Heart left ventricle (tissue), 16 donors: Measurements from ENCODE around the gene CCDC88B. TPM values are rescaled to one million over a fixed set of nuclear protein-coding genes. Genes with fewer than 3 reads are reported as not detected.

Experiments used
- ATAC-seq, 4 donors: fragments of 200-7000 bp; cut with Tn5 transposase; one replicate each; pipeline ENCODE4 v1.9.1; 2020 to 2022; ENCODE audit warnings: moderate library complexity in 4 of 4, mild to moderate bottlenecking in 3 of 4, moderate number of reproducible peaks in 1 of 4
- DNase-seq, 5 donors: peaks; one replicate each; pipeline ENCODE4 v3.0.0-alpha.2; 2020
- H3K27ac ChIP-seq, 12 donors: fragments of 200-600 bp; sonication (generic) in 4 of 12; one replicate each; pipeline versions ENCODE4 v1.5.0 to v1.8.0; 2016 to 2022; ENCODE audit warnings: mild to moderate bottlenecking in 2 of 12
- H3K27me3 ChIP-seq, 9 donors: fragments of 200-600 bp; sonication (generic) in 2 of 9; one replicate each; pipeline versions ENCODE4 v1.5.1 to v1.8.0; 2016 to 2022; ENCODE audit warnings: mild to moderate bottlenecking in 3 of 9
- H3K36me3 ChIP-seq, 9 donors: fragments of 200-600 bp; sonication (generic) in 2 of 9; one replicate each; pipeline versions ENCODE4 v1.5.0 to v1.8.0; 2018 to 2022; ENCODE audit warnings: mild to moderate bottlenecking in 2 of 9
- H3K4me1 ChIP-seq, 12 donors: fragments of 200-600 bp; sonication (generic) in 4 of 12; one replicate each; pipeline versions ENCODE4 v1.5.0 to v1.8.0; 2016 to 2022; ENCODE audit warnings: mild to moderate bottlenecking in 3 of 12
- H3K4me3 ChIP-seq, 12 donors: fragments of 200-600 bp; sonication (generic) in 4 of 12; one replicate each; pipeline versions ENCODE4 v1.5.0 to v1.8.0; 2017 to 2022; ENCODE audit warnings: mild to moderate bottlenecking in 9 of 12, moderate library complexity in 4 of 12
- H3K9me3 ChIP-seq, 12 donors: fragments of 200-600 bp; sonication (generic) in 4 of 12; one replicate each; pipeline versions ENCODE4 v1.5.0 to v1.8.0; 2016 to 2022; ENCODE audit warnings: mild to moderate bottlenecking in 1 of 12
- CTCF ChIP-seq, 12 donors: fragments of 200-600 bp; sonication (generic) in 4 of 12; IDR thresholded peaks; one replicate each; pipeline versions ENCODE4 v1.5.0 to v1.8.0; 2018 to 2022; ENCODE audit warnings: antibody characterized with exemption in 12 of 12, mild to moderate bottlenecking in 5 of 12
- POLR2A ChIP-seq, 2 donors: fragments of 450-650 bp; IDR thresholded peaks; one replicate each; pipeline ENCODE4 v1.6.1; 2017; ENCODE audit warnings: antibody characterized with exemption in 2 of 2, mild to moderate bottlenecking in 2 of 2, moderate library complexity in 2 of 2
- WGBS, 4 donors: extraction: QIAGEN DNeasy Blood & Tissue Kit in 2 of 4; methylation state at CpG; one replicate each; pipeline versions ENCODE4 v1.1.5 to v1.1.7; 2013 to 2018; 5-methylcytosine and 5-hydroxymethylcytosine counted together
- intact Hi-C, 10 donors: fragments of 100-400 bp; cut with DNase I; formaldehyde crosslinking; loops; one replicate each; pipeline versions ENCODE4 v1.11.1 to v1.14.2; 2022
- polyA plus RNA-seq, 2 donors: library from polyadenylated mRNA; stranded (reverse); fragments of 200-250 nt; gene quantifications; one replicate each; pipeline ENCODE4 v1.2.3, GENCODE V29; 2013
- total RNA-seq, 9 donors: library from RNA; depleted of rRNA in 2 of 9; stranded (reverse); fragments of >200 nt in 2 of 9; fragmentation: NEBNext Ultra II Directional in 3 of 9; extraction: Animal tissue kit (Norgen Biotek cat#: 25700) in 3 of 9; gene quantifications; one replicate each; pipeline versions ENCODE4 v1.1.0 to v1.2.4, GENCODE V29; 2016 to 2023
- donor health status: ischemic (EF 13 %, LVEDD 7.1; RV severe dilation, severe dysfunction).
- donor health status: healthy with polysubstance abuse.
- donor health status: DM: no; HTN: yes; CAD: no.
- donor health status: DM: no; HTN: no; CAD: no.
- donor health status: ischemic (EF 25% LVEDD 6.9; RV normal size, moderate dysfunction).
- donor health status: ischemic (EF 25% LVEDD 5.7; RV mildly dilated, moderate dysfunction).
- donor health status: healthy.
- donor health status: DM: yes; HTN: yes; CAD: no.
- donor health status: ischemic (EF 35%, LVEDD 5.7; RV mildly dilated, moderate dysfunction).
- donor health status: nonischemic (EF 11% LVEDD 7.7; RV severe dilation, severe dysfunction).
- donor health status: DM: yes; HTN: yes; CAD: no.
- donor health status: PGD.
- donor health status: ischemic (EF 29% LVEDD 5.4; RV normal size, mild dysfunction).
- donor health status: nonischemic (EF 23%, LVEDD 6.1; RV moderate dilation, normal function).

The CCDC88B gene
- total and polyA plus RNA-seq, 11 donors, result 4.1 to 24.0 (median 8.1) TPM

GRCh38 chr11:64341429-64341828, 1.4 kb downstream of the CCDC88B start:
- peaks cover 0 to 15% (median 0%) of the 10 kb centered on the region in 9 donors for H3K27me3 ChIP-seq
- H3K27ac ChIP-seq, result no peak overlapping the region
- ATAC-seq (no peak), DNase-seq (no peak)
- TF ChIP-seq CTCF (IDR thresholded peaks at IDR 0.05) (no peak), POLR2A (IDR thresholded peaks at IDR 0.05) (no peak)
- intact Hi-C loops, result no loop called here
- no peak overlapping the region for H3K4me3 ChIP-seq
- 82 to 86% (median 86%) methylated on average over 10 to 21 of the region's 21 CpGs for WGBS, 4 donors
- no peaks in the 10 kb centered on the region for H3K9me3 ChIP-seq
- peaks cover 0 to 38% (median 8%) of the 10 kb centered on the region in 12 donors for H3K4me1 ChIP-seq
- H3K36me3 ChIP-seq, result peaks cover 0 to 19% (median 0%) of the 10 kb centered on the region in 9 donors

GRCh38 chr11:64341851-64342791, 2.1 kb downstream of the CCDC88B start:
- peaks cover 0 to 15% (median 0%) of the 10 kb centered on the region in 9 donors for H3K27me3 ChIP-seq
- TF ChIP-seq POLR2A (IDR thresholded peaks at IDR 0.05), result peak in 1 of 2 donors; percentile 49
- peak in 11 of 12 donors; percentile 20 to 65 (median 43) for TF ChIP-seq CTCF (IDR thresholded peaks at IDR 0.05)
- DNase-seq (peak; percentile 86 to 95 (median 90)), ATAC-seq (peak; percentile 84 to 95 (median 94))
- peak overlapping the region in 11 of 12 donors; percentile 18 to 81 (median 69) for H3K27ac ChIP-seq
- intact Hi-C loops, result no loop called here
- H3K4me3 ChIP-seq, result peak overlapping the region in 10 of 12 donors; percentile 32 to 59 (median 47)
- WGBS, 4 donors, result 22 to 42% (median 23%) methylated on average over 28 to 55 of the region's 55 CpGs
- peaks cover 0 to 19% (median 0%) of the 10 kb centered on the region in 9 donors for H3K36me3 ChIP-seq
- H3K9me3 ChIP-seq, result no peaks in the 10 kb centered on the region
- H3K4me1 ChIP-seq, result peaks cover 0 to 38% (median 8%) of the 10 kb centered on the region in 12 donors

GRCh38 chr11:64342869-64343745, 3.1 kb downstream of the CCDC88B start:
- peak overlapping the region in 1 of 12 donors; percentile 80 for H3K27ac ChIP-seq
- DNase-seq, result no peak
- peak overlapping the region in 8 of 12 donors; percentile 38 to 59 (median 47) for H3K4me3 ChIP-seq
- 61 to 67% (median 64%) methylated on average over 24 to 29 of the region's 29 CpGs for WGBS, 4 donors
- peaks cover 0 to 15% (median 0%) of the 10 kb centered on the region in 9 donors for H3K27me3 ChIP-seq
- peaks cover 0 to 35% (median 8%) of the 10 kb centered on the region in 12 donors for H3K4me1 ChIP-seq
- no peak for ATAC-seq
- intact Hi-C loops, result no loop called here
- no peaks in the 10 kb centered on the region for H3K9me3 ChIP-seq
- TF ChIP-seq POLR2A (IDR thresholded peaks at IDR 0.05), result no peak
- TF ChIP-seq CTCF (IDR thresholded peaks at IDR 0.05), result no peak
- H3K36me3 ChIP-seq, result peaks cover 0 to 19% (median 0%) of the 10 kb centered on the region in 9 donors
